Measurements from ENCODE around the gene GZF1.

GRCh38 chr20:23325107-23325506 is 36.9 kb upstream of the GZF1 start:
- TF ChIP-seq CTCF (IDR thresholded peaks at IDR 0.05; ENCODE audit: low read depth, low read length) (no peak), EZH2phosphoT487 (IDR thresholded peaks at IDR 0.05; ENCODE audit: low read depth) (no peak)
